ENCODE results near the gene HTATSF1.

Gene HTATSF1, protein sequence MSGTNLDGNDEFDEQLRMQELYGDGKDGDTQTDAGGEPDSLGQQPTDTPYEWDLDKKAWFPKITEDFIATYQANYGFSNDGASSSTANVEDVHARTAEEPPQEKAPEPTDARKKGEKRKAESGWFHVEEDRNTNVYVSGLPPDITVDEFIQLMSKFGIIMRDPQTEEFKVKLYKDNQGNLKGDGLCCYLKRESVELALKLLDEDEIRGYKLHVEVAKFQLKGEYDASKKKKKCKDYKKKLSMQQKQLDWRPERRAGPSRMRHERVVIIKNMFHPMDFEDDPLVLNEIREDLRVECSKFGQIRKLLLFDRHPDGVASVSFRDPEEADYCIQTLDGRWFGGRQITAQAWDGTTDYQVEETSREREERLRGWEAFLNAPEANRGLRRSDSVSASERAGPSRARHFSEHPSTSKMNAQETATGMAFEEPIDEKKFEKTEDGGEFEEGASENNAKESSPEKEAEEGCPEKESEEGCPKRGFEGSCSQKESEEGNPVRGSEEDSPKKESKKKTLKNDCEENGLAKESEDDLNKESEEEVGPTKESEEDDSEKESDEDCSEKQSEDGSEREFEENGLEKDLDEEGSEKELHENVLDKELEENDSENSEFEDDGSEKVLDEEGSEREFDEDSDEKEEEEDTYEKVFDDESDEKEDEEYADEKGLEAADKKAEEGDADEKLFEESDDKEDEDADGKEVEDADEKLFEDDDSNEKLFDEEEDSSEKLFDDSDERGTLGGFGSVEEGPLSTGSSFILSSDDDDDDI

GRCh38 chrX:136497556-136498052, at the start of gene HTATSF1:
HTATSF1 (plus strand) TSS chrX:136497592; CDS start chrX:136497685, 93 bp downstream.
- no peak for DNase-seq (ENCODE audit: low read depth in 2 of 2)

- DNase-seq (ENCODE audit: low read depth in 2 of 2): no peak
Observed at GRCh38 chrX:136447968-136448367, 49.4 kb upstream of the HTATSF1 start.

GRCh38 chrX:136450050-136450830, 47.2 kb upstream of the HTATSF1 start:
- no peak for DNase-seq (ENCODE audit: low read depth in 2 of 2)

- no peak for DNase-seq (ENCODE audit: low read depth in 2 of 2)
Observed at GRCh38 chrX:136452614-136453013, 44.8 kb upstream of the HTATSF1 start.

- DNase-seq (ENCODE audit: low read depth in 2 of 2): no peak
Observed at GRCh38 chrX:136453114-136453513, 44.3 kb upstream of the HTATSF1 start.

DNA sequence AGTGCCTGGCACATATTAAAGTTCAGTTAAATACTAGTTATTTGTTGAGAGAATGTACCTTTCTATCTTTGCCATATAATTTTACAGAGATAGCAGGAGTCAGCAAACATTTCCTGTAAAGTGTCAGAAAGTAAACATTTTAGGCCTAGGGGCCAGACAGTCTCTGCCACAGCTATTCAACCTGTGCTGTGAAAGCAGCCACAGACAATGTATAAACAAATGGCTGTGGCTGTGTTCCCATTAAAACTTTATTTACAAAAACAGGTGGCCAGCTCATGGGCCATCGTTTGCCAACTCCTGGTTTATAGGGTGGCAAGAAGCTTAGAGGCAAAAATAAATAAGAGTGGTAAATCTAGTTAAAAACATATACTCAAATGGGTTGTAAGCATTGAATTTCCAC, 43.6 kb upstream of the HTATSF1 start:
- no peak for DNase-seq (ENCODE audit: low read depth in 2 of 2)

- DNase-seq (ENCODE audit: low read depth in 2 of 2): no peak
Observed at GRCh38 chrX:136456133-136456532, 41.3 kb upstream of the HTATSF1 start.

GRCh38 chrX:136457303-136457917, 40.0 kb upstream of the HTATSF1 start:
- no peak for DNase-seq (ENCODE audit: low read depth in 2 of 2)

DNA sequence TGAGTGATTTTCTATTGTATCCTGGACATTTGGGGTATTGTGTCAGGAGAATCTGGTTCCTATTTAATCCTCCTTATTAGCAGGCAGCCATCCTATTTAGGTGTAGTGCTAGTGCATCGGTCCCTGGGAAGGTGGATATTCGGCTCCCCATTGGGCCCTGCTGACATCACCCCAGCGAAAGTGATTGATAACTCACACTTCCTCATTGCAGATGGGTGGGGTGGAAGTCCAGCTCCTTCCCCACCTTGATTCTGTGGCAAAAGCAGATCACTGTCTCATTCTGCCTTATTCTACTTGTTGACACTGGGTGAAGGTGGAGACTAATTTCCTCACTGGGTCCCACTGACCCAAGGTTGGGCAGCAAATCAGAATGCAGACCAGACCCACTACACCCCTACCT, 32.8 kb upstream of the HTATSF1 start:
- DNase-seq (ENCODE audit: low read depth in 2 of 2): no peak

- DNase-seq (ENCODE audit: low read depth in 2 of 2): no peak
Observed at GRCh38 chrX:136467303-136467702, 30.1 kb upstream of the HTATSF1 start.

GRCh38 chrX:136468391-136469103, 28.8 kb upstream of the HTATSF1 start:
- no peak for DNase-seq (ENCODE audit: low read depth in 2 of 2)

- DNase-seq (ENCODE audit: low read depth in 2 of 2): no peak
Observed at GRCh38 chrX:136473663-136474062, 23.7 kb upstream of the HTATSF1 start.

DNA sequence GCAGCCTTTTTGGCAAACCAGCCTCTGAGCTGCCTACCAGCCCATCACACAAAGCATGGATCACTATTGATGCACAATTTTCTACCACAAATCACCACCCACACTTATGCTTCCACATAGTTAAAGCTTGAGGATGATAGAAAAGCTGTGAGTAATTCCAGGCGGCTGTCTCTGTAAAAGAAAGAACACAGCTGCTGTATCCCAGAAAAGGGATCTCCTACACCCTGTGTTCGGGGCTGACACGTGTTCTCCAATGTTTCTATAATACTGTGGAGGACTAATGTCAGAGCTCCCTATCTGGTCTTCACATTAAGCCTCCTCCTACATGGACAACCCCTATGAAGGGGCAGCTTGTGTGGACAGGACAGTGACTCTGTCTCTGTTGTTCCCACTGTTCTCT, 22.2 kb upstream of the HTATSF1 start:
- DNase-seq (ENCODE audit: low read depth in 2 of 2): no peak

DNA sequence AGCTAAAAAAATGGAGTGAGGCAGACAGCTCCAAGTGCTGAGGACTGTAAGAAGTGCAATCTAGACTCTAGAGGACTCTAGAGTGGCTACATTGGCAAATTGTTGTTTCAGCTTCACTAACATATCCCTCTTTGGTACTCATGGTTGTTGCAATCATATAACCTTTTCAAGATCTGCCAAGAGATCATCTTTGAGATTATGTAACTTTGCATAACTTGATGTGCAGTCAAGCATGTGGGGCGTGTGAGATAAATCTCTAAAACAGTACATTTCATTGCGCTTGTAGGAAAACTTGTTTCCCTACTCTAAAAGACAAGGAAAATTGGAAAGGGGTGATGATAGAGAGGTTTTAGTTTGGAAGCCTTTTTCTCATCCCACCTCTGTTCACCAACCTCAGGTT, 20.9 kb upstream of the HTATSF1 start:
- no peak for DNase-seq (ENCODE audit: low read depth in 2 of 2)

DNA sequence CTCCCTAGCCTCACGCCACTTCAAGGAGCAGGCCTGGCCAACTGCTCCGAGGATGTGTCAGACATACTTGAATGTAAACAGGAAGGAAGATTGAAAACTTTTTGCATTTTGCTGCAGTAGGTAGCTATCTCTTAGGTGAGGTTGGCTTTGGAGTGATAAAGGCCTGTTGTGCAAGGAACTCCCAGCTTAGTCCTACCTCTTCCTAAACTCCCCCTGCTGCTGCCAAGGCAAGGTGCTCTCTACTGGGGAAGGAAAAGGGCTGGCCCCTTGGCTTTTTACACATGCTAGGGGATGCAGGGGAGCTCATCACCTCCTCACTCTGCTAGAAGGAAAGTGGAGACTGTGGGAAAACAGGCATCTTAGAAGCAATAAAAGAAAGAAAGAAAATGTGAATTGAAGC, 20.4 kb upstream of the HTATSF1 start:
- no peak for DNase-seq (ENCODE audit: low read depth in 2 of 2)

- no peak for DNase-seq (ENCODE audit: low read depth in 2 of 2)
Observed at GRCh38 chrX:136480383-136480782, 17.0 kb upstream of the HTATSF1 start.

GRCh38 chrX:136487647-136488046, 9.7 kb upstream of the HTATSF1 start, which contains the start of gene BRS3:
BRS3 (plus strand) TSS chrX:136487947; CDS start chrX:136488115, 168 bp downstream.
- DNase-seq (ENCODE audit: low read depth in 2 of 2): no peak

GRCh38 chrX:136488706-136489105, 8.7 kb upstream of the HTATSF1 start:
- DNase-seq (ENCODE audit: low read depth in 2 of 2): no peak

GRCh38 chrX:136491832-136492231, 5.6 kb upstream of the HTATSF1 start:
- no peak for DNase-seq (ENCODE audit: low read depth in 2 of 2)

DNA sequence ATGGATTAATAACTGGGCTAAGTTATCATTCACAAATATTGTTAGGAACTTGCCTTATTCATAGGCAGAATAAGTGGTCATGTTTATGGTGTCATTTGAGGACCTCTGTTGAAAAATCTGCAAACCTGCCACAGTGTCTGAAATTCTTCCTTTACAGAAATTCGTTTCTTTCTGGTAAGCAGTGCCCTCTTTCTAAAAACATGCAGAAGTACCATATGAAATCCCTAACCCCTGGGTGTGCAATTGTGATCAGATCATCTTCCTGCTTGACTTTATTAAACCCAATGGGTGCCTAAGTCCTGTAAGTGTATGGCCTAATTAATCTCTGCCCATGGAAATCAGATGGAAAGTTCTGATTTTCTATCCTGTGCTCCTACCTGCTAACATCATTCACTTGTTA, 4.4 kb upstream of the HTATSF1 start:
- no peak for DNase-seq (ENCODE audit: low read depth in 2 of 2)

- DNase-seq (ENCODE audit: low read depth in 2 of 2): no peak
Observed at GRCh38 chrX:136495043-136495442, 2.3 kb upstream of the HTATSF1 start.
